ENCODE measurements around the gene ZDHHC17. TPM values are rescaled to one million over a fixed set of nuclear protein-coding genes. Genes with fewer than 3 reads are reported as not detected.

Gene ZDHHC17
- total RNA-seq, 4 donors from 2014 or later, result 26.2 to 41.9 (median 38.0) TPM

DNA sequence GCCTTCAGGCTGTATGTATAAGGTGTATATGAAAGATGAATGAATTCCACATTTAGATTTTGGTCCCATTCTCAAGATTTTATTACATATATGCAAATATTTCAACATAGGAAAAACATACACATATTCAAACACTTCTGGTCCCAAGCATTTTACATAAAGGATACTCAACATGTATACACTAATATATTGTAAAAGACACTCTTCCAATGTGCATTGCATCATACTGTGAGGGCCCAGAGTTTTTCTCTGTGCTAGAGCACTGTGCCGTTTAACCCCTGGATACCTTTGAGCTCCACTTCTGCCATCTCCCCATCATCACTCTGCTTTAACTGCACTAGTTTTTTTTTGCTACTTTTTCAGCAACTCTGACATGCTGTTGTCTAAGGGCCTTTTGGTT, 48.1 kb downstream of the ZDHHC17 start:
- TF ChIP-seq POLR2AphosphoS5 (IDR thresholded peaks at IDR 0.05) (no peak), EP300 (IDR thresholded peaks at IDR 0.05) (no peak), POLR2A (IDR thresholded peaks at IDR 0.05; ENCODE audit: low read depth) (no peak)
- TF ChIP-seq, protein P1, sequence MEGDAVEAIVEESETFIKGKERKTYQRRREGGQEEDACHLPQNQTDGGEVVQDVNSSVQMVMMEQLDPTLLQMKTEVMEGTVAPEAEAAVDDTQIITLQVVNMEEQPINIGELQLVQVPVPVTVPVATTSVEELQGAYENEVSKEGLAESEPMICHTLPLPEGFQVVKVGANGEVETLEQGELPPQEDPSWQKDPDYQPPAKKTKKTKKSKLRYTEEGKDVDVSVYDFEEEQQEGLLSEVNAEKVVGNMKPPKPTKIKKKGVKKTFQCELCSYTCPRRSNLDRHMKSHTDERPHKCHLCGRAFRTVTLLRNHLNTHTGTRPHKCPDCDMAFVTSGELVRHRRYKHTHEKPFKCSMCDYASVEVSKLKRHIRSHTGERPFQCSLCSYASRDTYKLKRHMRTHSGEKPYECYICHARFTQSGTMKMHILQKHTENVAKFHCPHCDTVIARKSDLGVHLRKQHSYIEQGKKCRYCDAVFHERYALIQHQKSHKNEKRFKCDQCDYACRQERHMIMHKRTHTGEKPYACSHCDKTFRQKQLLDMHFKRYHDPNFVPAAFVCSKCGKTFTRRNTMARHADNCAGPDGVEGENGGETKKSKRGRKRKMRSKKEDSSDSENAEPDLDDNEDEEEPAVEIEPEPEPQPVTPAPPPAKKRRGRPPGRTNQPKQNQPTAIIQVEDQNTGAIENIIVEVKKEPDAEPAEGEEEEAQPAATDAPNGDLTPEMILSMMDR (IDR thresholded peaks at IDR 0.05), result no peak
- Histone ChIP-seq H3K9me3 (no peaks in the 10 kb centered on the region), H3K36me3 (peaks cover 6 to 63% (median 23%) of the 10 kb centered on the region in 4 donors), H3K27me3 (no peaks in the 10 kb centered on the region), H3K4me3 (no peak overlapping the region), H3K4me1 (no peaks in the 10 kb centered on the region), H3K27ac (replicated peaks in 1 of 4) (no peak overlapping the region)
- no peak for DNase-seq (ENCODE audit: extremely low spot score)
- WGBS, result 95% methylated on average over 1 of the region's 1 CpG
- intact Hi-C loops (cut with DNase I), result loop anchor here (10.0 kb wide), 1 partner anchor 193 kb away; no protein-coding TSS in a partner anchor

DNA sequence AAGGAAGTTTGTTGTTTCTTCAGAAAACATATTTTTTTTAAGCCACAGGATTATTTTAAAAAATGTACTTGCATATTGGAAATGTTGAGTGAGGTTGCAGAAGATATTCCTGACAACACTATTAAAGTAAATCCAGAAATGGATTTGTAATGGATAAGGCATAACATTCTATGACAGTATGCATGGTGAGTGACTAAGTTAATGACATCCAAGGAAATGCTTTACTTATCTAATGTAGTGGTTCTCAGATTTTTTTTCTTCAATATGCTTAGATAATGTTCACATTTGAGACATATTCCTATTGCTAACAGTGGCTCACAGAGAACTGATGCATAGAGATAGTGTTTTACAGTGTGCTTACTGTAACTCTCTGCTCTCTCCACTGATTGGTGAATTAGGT, 49.4 kb downstream of the ZDHHC17 start:
- Histone ChIP-seq H3K27me3 (no peaks in the 10 kb centered on the region), H3K9me3 (no peaks in the 10 kb centered on the region), H3K27ac (replicated peaks in 1 of 4) (no peak overlapping the region), H3K4me1 (no peaks in the 10 kb centered on the region), H3K36me3 (peaks cover 0 to 57% (median 15%) of the 10 kb centered on the region in 4 donors), H3K4me3 (no peak overlapping the region)
- DNase-seq (ENCODE audit: extremely low spot score), result no peak
- TF ChIP-seq POLR2A (IDR thresholded peaks at IDR 0.05; ENCODE audit: low read depth) (no peak), EP300 (IDR thresholded peaks at IDR 0.05) (no peak), POLR2AphosphoS5 (IDR thresholded peaks at IDR 0.05) (no peak)
- TF ChIP-seq, protein P1 (IDR thresholded peaks at IDR 0.05), result no peak
- intact Hi-C loops (cut with DNase I), result loop anchor here (10.0 kb wide), 1 partner anchor 192 kb away; no protein-coding TSS in a partner anchor

DNA sequence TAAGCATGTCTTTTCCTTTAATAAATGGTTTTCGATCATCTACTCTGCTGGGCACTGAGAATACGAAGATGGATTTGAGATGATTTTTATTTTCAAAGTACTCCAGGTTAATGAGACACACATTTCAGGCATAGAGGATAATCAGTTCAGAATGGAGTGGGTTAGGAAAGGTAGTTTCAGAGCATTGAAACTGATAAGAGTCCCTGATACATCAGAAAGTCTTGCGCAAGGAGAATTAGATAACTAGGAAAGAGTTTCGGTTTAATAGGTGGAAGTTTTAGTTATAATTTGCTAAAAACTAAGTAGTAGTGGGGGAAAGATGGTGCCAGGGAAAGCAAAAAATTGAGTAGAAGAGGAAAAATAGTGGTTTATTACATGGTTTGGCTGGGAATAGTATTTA, 50.1 kb downstream of the ZDHHC17 start:
- Histone ChIP-seq H3K27me3 (no peaks in the 10 kb centered on the region), H3K36me3 (peaks cover 0 to 51% (median 13%) of the 10 kb centered on the region in 4 donors), H3K4me3 (no peak overlapping the region), H3K27ac (replicated peaks in 1 of 4) (no peak overlapping the region), H3K9me3 (no peaks in the 10 kb centered on the region), H3K4me1 (no peaks in the 10 kb centered on the region)
- 94% methylated on average over 4 of the region's 4 CpGs for WGBS
- intact Hi-C loops (cut with DNase I), result loop anchor here (10.0 kb wide), 1 partner anchor 191 kb away; no protein-coding TSS in a partner anchor
- no peak for DNase-seq (ENCODE audit: extremely low spot score)
- TF ChIP-seq EP300 (IDR thresholded peaks at IDR 0.05) (no peak), POLR2A (IDR thresholded peaks at IDR 0.05; ENCODE audit: low read depth) (no peak), POLR2AphosphoS5 (IDR thresholded peaks at IDR 0.05) (no peak)
- TF ChIP-seq, protein P1 (IDR thresholded peaks at IDR 0.05), result no peak

DNA sequence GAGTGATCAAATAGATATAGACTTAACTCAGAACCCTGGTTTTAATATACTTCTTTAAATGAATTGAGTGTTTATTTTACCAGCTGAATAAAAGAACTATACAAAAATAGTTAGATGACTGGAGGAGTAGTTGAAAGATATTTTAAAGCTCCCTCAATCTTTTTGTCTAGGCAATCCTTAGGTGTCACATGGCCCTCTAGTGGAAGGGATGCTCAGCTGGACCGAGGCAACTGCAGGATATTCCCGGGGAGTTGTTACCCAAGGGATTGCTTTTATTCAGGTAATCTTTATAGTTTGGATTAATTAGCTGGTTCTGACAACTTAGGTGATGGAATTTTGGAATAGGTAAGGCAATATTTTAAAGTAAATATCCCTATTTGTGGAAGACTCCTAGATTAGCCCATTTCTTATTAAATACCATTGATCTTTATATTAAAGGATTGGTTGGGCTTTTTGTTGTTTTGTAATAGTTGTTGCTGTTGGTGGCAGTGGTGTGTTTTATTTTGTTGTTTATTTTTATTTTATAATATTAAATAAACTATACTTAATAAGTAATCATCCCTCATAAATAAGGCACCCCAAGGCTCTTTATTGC, 57.1 kb downstream of the ZDHHC17 start:
- Histone ChIP-seq H3K27ac (replicated peaks in 1 of 4) (no peak overlapping the region), H3K4me1 (peaks cover 0 to 4% (median 0%) of the 10 kb centered on the region in 4 donors), H3K4me3 (no peak overlapping the region), H3K36me3 (peaks cover 0 to 33% (median 14%) of the 10 kb centered on the region in 4 donors), H3K27me3 (no peaks in the 10 kb centered on the region), H3K9me3 (no peaks in the 10 kb centered on the region)
- 29% methylated on average over 2 of the region's 2 CpGs for WGBS
- no peak for DNase-seq (ENCODE audit: extremely low spot score)
- TF ChIP-seq, protein P1 (IDR thresholded peaks at IDR 0.05), result peak; percentile 54 to 66 (median 58)
- no peak for TF ChIP-seq EP300 (IDR thresholded peaks at IDR 0.05)
- no peak for TF ChIP-seq POLR2AphosphoS5 (IDR thresholded peaks at IDR 0.05)
- no peak for TF ChIP-seq POLR2A (IDR thresholded peaks at IDR 0.05; ENCODE audit: low read depth)
- intact Hi-C loops (cut with DNase I), result loop anchor here (10.0 kb wide), 1 partner anchor 54 kb away; the partner anchor contains the start of gene CSRP2

Data from esophagus muscularis mucosa (tissue), 4 donors.